HG03460 (cell line): Measurements from ENCODE around the gene RUFY2.

ENCODE experiments used
- ATAC-seq: cut with Tn5 transposase; IDR thresholded peaks from one replicate; pipeline ENCODE4 v1.9.1; 2021; ENCODE audit not compliant: unreplicated experiment

Gene RUFY2

GRCh38 chr10:68364101-68364886 is 42.8 kb downstream of the RUFY2 start:
- ATAC-seq, result no peak

DNA sequence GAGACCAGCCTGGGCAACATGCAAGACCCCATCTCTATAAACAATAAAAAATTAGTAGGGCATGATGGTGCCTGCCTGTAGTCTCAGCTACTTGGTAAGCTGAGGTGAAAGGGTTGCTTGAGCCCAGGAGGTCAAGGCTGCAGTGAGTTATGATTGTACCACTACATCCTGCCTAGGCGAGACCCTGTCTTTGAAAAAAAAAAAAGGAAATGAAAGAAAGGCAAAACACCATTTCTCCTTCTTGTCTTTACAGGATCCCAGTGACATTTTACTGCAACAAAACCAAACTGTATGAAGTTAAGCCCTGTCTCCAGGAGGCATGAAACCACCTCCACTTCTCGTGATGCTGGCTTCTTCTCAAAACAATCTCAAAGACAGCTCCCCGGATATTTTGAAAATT is 44.5 kb downstream of the RUFY2 start:
- no peak for ATAC-seq

GRCh38 chr10:68359189-68359588 is 47.9 kb downstream of the RUFY2 start:
- ATAC-seq, result no peak

DNA sequence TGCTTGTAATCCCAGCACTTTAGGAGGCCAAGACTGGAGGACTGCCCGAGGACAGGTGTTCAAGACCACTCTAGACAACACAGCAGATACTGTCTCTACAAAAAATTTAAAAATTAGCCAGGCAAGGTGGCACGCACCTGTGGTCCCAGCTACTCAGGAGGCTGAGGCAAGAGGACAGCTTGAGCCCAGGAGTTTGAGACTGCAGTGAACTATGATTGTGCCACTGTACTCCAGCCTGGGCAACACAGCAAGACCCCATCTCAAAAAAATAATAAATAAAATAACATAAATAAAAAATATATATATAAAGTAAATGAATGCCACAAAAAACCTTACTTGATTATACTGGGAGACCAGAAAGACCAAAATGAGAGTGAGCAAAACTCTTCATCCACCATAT is 53.5 kb downstream of the RUFY2 start:
- ATAC-seq, result no peak

- no peak for ATAC-seq
Measured at GRCh38 chr10:68348265-68348741, 58.8 kb downstream of the RUFY2 start.

- no peak for ATAC-seq
Measured at GRCh38 chr10:68346774-68347173, 60.3 kb downstream of the RUFY2 start.

GRCh38 chr10:68345621-68346020 is 61.5 kb downstream of the RUFY2 start:
- no peak for ATAC-seq

- ATAC-seq, result no peak
Measured at GRCh38 chr10:68342909-68343516, 64.1 kb downstream of the RUFY2 start.

GRCh38 chr10:68340358-68341080 is 66.6 kb downstream of the RUFY2 start:
- no peak for ATAC-seq

DNA sequence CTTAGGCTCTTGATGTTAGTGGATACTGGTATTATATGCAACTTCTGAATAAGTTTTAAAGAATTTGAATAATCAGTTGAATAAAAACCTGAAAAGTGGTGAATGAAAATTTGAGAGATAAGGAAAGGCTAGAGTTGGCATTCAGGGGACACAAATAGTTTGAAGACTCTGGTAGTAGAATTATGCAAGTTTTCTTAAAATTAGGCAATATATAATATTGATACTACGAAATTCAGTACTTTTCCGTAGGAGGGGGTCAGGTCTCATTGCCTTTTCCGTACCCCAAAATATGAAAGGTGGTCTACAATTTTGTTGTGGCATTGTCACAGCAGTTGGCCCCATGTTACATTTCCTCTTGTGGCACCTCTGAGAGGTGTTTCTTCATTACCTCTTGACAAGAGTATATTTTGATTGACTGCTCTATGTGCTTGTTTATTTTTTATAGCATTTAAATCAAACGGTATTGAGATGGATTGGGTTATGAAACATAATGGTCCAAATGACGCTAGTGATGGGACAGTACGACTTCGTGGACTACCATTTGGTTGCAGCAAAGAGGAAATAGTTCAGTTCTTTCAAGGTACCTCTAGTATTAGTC is 70.2 kb downstream of the RUFY2 start:
- ATAC-seq, result no peak

DNA sequence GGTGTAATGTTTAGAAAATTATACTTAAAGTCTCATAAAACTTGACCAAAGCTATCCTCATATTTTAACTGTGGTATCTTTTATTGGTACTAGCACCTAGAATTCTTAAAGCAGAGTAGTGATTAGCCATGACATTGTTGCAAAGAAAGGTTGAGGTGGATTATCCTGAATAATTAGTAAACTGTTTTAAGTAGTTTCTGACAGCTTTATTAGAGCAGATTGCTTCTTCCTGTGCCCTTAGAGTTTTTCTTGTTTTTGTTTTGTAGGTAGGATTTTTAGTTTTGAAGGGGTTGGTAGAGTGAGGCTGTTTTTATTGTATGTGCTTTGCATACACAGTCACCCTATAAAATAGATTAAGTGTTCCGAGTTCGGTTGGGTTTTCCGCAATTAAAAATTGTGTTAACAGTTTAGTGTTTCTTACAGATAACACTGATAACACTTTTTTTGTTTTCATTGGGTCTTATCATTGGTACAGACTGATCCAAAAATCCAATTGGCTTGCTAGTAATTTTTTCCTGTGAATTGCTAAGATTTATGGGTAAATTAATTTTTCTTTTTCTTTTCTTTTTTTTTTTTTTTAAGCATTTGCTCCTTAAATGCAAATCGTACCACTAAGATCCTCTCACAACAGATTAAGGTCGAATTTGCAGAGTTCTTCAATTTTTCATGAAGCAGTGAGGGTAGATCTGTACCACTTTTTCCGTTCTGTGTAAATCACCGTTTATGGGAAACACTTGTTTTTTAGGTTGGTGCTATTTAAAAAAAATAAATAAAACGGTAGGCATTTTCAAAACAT is 72.2 kb downstream of the RUFY2 start:
- ATAC-seq, result no peak

GRCh38 chr10:68333440-68334431 is 73.3 kb downstream of the RUFY2 start:
- no peak for ATAC-seq

- no peak for ATAC-seq
Measured at GRCh38 chr10:68333058-68333395, 74.0 kb downstream of the RUFY2 start.

DNA sequence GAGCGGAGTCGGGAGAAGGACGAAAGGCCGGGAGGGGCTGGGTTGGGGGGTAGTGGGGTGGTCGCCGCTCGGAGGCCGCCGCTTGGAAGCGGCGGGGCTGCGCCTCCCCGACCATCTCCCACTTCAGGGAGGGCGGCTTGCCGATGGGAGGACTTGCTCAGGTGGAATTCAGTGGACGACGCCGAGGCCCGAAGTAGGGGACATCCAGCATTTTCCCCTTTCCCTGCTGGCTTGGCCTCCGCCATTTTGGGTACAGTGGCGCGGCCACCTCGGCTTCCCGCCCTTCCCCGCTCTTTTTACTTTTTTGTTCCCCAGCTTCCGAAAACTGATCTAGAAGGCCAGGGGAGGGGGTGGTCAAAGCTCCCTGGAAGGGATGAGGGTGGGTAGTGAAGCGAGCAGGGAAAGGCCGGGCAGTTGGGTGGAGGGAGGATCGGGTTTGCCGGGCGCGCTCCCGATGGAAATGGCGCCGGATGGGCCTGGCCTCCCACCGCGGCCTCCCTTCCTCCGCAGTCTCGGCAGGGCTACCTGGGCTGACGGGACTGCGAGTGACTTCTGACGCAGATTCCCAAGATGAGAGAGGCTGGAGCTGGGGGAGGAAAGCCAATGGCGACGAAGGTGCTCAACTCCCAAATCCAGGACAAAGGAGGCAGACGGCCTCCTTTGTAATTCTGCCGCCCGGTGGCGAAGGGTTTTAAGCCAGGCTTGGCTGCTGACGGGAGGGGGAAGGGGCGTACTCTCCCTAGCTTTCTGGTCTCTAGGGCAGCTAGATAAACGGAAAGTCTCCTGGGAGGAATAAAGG is 74.6 kb downstream of the RUFY2 start, which contains the start of gene PBLD:
TSS of gene PBLD (minus strand) at position 670 of the 799 bp plus-strand sequence. CDS start 26,084 bp downstream, outside the sequence.
- ATAC-seq, result peak; percentile 12

- peak; percentile 75 for ATAC-seq
Measured at GRCh38 chr10:68331455-68332258, 75.4 kb downstream of the RUFY2 start, which contains the start of gene HNRNPH3. TSS of gene HNRNPH3 (plus strand) at chr10:68332064. CDS start at chr10:68337222, 5,158 bp downstream.

- no peak for ATAC-seq
Measured at GRCh38 chr10:68330852-68331454, 76.1 kb downstream of the RUFY2 start.

DNA sequence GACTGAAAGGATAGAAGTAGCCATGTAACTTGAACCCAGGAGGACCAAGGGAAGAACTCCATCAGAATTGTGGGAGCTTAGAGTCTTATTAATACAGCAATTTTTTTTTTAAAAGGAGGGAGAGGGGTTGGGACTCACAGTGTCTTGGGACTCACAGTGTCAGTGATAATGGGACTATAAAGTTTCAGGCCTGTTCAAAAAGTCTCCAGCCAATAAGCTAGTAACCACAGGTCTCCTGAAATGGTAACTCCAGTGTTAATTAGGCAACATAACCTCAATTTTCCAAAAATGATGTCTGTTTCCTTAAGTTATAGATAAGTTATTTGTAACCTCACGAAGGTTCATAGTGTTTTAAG is 77.6 kb downstream of the RUFY2 start:
- ATAC-seq, result no peak
